HG03108 (cell line): ENCODE measurements around the gene ADORA2B.
"Not testable (repeated sequence)": the region's sequence is repeated elsewhere in the genome, so short reads cannot be mapped to it uniquely, and the experiment has no call there.

Experiments
- ATAC-seq: cut with Tn5 transposase; IDR thresholded peaks from one replicate; pipeline ENCODE4 v1.9.1; 2021; ENCODE audit warnings: moderate library complexity; ENCODE audit not compliant: unreplicated experiment

The ADORA2B gene

GRCh38 chr17:15921640-15922039 lies 23.3 kb upstream of the ADORA2B start:
- no peak for ATAC-seq

GRCh38 chr17:15922586-15922985 lies 22.3 kb upstream of the ADORA2B start:
- ATAC-seq = no peak

DNA sequence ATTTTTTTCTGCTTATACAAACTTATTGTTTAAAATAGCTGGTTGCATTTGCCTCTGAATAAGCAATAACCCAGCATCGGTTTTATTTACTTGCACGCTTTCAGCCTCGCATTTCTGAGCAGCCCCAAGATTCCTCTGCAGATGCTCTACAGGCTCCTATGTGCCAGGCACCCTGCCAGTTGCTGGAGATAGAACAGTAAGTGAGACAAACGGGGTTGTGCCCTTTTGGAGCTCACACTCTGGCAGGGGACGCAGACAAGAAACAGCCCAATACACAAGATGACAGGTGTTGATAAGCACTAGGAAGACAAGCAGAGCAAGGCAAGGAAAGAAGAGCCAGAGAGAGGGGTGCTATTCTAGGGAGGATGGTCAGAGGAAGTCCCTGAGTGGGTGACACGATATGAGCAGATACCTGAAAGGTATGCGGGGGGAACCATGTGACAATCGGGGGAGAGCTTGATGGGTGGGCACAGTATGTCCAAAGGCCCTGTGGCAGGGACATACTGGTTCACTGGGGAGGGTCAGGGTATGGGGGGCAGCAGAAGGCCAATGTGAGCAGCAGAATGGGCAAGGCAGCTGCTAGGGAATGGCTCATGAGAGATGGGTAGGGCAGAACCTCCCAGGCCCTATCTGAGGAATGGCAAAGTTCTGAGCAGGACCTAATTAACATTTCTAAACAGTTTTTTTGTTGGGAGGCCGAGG lies 18.7 kb upstream of the ADORA2B start:
- ATAC-seq = no peak

DNA sequence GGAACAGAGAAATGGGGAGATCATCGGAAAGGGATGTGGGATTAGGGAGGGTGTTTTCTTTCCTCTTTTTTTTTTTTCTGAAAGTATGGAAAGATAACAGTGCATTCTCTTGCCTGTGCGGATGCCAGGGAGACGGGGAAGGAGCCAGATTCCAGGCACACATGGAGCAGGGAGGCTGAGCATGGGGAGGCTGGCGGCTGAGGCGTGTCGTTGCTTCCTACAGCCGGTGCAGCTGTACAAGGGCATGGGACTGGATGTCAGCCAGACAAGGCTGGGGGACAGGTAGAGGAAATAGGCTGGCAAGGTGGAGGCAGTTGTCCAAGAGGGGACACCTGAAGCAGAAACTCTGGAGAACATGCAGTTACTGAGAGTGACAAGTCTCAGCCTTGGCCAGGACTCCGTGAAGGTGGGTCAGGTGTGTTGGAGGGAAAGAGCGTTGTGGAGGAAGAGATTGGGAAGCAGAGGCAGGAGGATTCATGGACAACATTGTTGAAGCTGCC lies 16.6 kb upstream of the ADORA2B start:
- ATAC-seq = no peak

DNA sequence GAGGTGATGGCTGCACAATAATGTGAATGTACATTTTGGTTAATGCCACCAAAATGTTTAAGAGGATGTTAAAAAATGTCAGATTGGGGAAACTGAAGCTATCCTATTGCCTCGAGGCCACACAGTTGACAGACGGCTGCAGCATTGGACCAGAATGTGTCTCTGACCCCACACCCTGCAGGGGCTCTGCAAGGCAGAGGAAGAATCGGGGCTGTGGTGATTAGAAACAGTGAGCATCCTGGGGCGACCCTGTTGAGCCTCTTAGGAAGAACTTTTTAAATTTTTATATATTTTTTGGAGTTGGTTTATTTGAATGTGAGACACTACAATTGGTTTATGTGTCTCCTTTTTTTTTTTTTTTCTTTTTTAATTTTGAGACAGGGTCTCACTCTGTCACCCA lies 15.0 kb upstream of the ADORA2B start:
- no peak for ATAC-seq

DNA sequence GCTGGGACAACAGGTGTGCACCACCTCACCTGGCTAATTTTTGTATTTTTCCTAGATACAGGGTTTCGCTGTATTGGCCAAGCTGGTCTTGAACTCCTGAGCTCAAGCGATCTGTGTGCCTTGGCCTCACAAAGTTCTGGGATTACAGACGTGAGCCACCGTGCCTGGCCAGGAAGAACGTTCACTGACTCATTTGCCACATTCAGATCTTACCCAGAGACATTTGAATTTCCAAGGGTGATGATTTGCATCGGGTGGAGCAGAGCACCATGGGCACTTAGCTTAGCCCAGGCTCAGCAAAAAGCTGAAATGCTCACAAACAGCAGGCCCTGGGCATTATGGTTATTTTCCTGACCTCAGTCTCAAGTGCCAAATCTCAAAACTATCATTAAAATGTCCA lies 14.5 kb upstream of the ADORA2B start:
- ATAC-seq = no peak

DNA sequence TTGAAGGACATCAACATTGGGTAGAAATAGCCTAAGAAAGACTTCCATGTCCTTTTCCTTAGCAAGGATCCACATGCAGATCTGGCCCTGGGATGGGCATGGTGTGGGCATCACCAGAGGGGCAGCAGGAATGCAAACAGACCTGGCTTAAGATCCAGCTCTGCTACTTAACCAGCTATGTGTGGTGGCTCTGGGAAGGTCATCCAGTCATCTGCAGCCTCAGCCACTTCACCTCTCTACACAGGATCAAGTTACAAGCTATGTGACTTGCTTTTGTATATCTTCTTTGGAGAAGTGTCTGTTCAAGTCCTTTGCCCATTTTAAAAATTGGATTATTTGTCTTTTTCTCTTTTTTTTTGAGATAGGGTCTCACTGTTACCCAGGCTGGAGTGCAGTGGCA lies 13.5 kb upstream of the ADORA2B start:
- no peak for ATAC-seq

DNA sequence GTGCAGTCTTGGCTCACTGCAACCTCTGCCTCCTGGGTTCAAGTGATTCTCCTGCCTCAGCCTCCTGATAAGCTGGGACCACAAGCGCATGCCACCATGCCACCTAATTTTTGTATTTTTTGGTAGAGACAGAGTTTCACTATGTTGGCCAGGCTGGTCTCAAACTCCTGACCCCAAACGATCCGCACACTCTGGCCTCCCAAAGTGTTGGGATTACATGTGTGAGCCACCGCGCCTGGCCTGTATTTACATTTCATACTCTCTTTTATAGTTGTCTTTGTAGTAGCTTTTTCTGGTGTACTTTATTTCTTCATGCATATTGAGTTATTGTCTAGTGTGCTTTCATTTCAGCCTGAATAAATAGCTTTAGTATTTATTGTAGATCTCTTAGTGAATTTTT lies 10.1 kb upstream of the ADORA2B start:
- ATAC-seq = no peak

DNA sequence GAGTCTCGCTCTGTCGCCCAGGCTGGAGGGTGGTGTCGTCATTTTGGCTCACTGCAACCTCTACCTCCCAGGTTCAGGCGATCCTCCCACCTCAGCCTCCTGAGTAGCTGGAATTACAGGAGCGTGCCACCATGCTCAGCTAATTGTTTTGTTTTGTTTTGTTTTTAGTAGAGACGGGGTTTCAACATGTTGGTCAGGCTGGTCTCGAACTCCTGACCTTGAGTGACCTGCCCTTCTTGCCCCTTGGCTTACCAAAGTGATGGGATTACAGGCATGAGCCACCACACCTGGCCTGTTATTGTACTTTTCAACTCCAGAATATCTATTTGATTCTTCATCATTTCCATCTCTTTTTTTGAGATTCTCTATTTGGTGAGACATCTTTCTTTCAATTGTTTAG lies 9.0 kb upstream of the ADORA2B start:
- ATAC-seq = no peak

- not testable (repeated sequence) for ATAC-seq
Observed at GRCh38 chr17:15936481-15936880, 8.4 kb upstream of the ADORA2B start.

DNA sequence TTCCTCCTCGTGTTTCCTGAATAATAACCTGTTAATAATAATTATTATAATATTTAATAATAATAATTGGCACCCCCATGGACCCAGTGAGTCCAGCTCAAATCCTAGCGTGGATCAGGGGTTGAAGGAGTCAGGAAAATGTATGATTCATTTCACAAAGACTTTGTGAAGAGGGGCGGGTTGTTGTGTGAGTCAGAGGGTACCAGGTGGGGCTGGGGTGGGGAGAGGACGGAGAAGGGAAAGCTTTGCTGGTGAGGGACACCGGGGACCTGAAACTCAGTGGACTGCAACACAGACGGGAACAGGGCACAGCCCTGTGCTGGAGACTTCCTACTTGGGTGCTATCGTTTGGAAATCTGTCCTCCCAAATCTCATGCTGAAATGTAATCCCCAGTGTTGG lies 3.1 kb upstream of the ADORA2B start:
- no peak for ATAC-seq

DNA sequence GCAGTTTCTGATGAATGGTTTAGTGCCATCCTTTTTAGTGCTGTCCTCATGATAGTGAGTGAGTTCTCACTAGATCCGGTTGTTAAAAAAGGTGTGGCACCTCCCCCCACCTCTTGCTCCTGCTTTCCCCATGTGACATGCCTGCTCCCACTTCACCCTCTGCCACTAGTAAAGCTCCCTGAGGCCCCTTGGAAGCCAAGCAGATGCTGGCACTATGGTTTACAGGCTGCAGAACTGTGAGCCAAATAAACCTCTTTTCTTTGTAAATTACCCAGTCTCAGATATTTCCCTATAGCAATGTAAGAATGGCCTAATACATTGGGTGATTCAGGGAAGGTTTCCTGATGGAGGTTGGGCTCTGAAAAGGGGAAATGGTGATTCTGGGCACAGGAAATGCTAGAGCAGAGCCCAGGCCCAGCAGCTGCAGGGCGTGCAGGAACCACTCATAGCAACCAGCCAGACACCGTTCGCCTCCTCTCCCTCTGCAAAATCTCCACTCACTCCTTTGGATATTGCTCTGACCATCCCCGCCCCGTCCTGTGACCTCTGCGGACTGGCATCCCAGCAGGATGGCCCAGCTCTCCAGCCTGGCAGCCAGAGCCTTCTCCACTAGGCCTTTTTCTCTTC lies 2.6 kb upstream of the ADORA2B start:
- ATAC-seq = no peak

DNA sequence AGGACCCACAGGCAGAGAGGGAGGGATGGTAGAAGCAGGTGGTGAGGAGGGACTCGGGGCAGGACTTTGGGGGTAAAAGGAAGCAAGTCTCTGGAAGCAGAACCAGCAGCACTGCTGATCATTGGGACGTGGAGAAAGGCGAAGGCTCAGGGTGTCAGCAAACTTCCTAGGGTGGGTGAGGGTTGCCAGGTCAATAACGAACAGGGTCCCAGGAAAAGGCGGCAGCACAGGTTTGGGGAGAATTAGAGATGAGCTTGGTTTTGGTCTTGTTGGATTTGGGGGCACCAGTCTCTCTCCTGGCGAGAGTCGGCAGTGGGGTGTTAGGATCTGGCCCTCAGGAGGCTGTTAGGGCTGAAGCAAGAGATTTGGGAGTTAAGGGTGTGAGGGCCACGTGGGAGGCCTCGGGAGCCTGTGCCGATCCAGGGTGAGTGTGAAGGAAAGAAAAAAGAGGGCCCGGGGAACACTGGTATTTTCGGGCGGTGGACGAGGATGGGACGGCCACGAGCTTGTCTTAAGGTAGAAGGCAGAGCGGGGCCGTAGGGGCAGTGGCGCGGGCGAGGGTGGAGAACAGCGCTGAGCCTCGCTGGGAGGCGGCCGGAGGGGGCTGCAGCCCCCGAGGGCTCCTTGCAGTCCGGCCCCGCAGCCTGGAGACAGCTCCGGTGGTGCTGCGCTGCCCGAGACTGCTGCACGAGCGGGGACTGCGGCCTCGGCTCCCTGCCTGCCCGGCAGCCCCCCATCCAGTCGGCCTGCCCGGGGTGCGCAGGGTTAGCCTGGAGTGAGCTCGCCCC lies 765 bp upstream of the ADORA2B start:
- ATAC-seq = no peak

DNA sequence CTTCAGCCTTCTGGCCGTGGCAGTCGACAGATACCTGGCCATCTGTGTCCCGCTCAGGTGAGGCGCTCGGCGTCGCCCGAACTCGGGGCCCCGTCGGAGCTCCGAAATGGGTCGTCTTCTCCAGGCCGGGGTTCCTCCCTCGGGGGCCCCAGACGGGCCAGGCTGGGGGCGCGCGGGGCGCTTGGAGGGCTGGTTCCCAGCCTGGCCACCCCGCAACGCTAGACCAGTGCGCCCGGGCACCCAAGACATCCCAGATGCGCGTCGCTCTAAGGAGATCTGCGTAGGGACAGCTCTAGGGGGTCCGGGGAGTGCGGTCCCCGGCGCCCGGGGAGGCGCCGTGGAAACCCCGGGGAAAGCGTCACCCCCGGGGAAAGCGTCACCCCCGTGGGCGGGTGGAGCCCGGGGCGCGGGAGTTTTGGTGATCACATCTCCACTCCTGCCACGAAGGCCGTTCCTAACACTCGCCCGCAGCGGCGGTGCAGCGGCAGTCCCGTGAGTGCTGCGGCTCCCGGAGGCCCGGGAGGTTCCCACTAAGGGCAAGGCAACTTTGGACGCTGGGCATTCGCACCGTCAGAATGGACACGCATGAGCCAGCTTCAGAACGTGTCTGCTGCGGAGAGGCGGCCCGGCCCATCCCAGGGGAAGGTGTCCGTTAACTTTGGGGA lies 729 bp downstream of the ADORA2B start:
- no peak for ATAC-seq

DNA sequence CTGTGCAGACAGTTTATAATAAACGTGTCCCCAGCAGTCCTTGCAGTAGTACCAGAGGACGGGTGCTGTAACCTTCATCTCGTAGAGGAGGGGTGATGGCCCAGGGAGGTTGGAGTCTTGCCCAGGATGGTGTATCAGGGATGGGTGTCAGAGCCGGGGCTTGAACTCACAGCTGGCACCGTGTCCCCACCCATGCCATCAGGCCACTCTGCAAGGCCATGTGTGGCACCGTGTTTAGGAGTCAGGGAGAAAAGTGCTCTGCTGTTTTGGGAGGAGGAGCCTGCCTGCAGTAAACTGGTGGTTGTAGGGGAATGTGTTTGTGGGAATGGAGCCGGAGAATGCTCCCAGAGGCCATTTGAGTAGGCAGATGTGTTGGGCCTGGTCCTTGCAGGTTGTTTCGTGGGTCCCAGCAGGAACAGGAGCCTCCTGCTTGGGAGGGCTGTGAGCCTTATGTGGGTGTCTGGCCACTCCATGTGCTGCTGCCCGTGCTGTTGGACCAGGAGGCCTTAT lies 1.7 kb downstream of the ADORA2B start:
- ATAC-seq = no peak

DNA sequence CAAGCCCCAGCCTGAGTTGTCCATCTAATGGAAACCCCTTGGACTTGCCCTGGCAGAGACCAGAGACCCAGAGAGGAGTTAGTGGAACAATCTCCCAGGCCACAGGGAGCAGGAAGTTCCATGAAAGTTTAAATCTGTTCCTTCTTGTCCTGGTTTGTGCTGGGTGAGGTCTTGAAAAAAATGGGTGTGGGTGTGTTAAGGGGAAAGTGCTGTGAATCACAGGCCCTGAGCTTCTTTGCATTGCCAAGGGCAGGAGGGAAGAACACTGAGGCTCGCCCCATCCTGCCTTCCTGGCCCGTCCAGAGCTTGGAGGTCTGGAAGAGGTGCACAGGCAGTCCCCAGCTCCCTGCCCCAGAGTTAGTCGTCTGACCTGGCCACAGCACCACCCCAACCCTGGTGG lies 2.3 kb downstream of the ADORA2B start:
- ATAC-seq = no peak

- ATAC-seq = no peak
Observed at GRCh38 chr17:15947976-15948752, 3.2 kb downstream of the ADORA2B start.

GRCh38 chr17:15951368-15952047 lies 6.6 kb downstream of the ADORA2B start:
- no peak for ATAC-seq

GRCh38 chr17:15952048-15952532 lies 7.2 kb downstream of the ADORA2B start:
- ATAC-seq = no peak
